Measurements from ENCODE around the gene DSCAM.

DSCAM gene

GRCh38 chr21:40837456-40837855, 9.5 kb downstream of the DSCAM start:
- DNase-seq: no peak

GRCh38 chr21:40835184-40835694, 11.7 kb downstream of the DSCAM start:
- DNase-seq: no peak

- no peak for DNase-seq
Measured at GRCh38 chr21:40833184-40833583, 13.8 kb downstream of the DSCAM start.

GRCh38 chr21:40832316-40832715, 14.6 kb downstream of the DSCAM start:
- DNase-seq: no peak

GRCh38 chr21:40830836-40831235, 16.1 kb downstream of the DSCAM start:
- no peak for DNase-seq

- DNase-seq: no peak
Measured at GRCh38 chr21:40829791-40830190, 17.2 kb downstream of the DSCAM start.

- no peak for DNase-seq
Measured at GRCh38 chr21:40829308-40829707, 17.6 kb downstream of the DSCAM start.

GRCh38 chr21:40827509-40827908, 19.4 kb downstream of the DSCAM start:
- DNase-seq: no peak

GRCh38 chr21:40819071-40819900, 27.7 kb downstream of the DSCAM start:
- no peak for DNase-seq

GRCh38 chr21:40813918-40814317, 33.0 kb downstream of the DSCAM start:
- DNase-seq: no peak

- no peak for DNase-seq
Measured at GRCh38 chr21:40809673-40810197, 37.2 kb downstream of the DSCAM start.

- no peak for DNase-seq
Measured at GRCh38 chr21:40803101-40803500, 43.9 kb downstream of the DSCAM start.

- DNase-seq: no peak
Measured at GRCh38 chr21:40800126-40800525, 46.8 kb downstream of the DSCAM start.

GRCh38 chr21:40797891-40798290, 49.1 kb downstream of the DSCAM start:
- no peak for DNase-seq

GRCh38 chr21:40797410-40797809, 49.5 kb downstream of the DSCAM start:
- DNase-seq: no peak

GRCh38 chr21:40796464-40796863, 50.5 kb downstream of the DSCAM start:
- DNase-seq: no peak

- no peak for DNase-seq
Measured at GRCh38 chr21:40795313-40795712, 51.6 kb downstream of the DSCAM start.

GRCh38 chr21:40792691-40793456, 54.1 kb downstream of the DSCAM start:
- no peak for DNase-seq

GRCh38 chr21:40788635-40789034, 58.3 kb downstream of the DSCAM start:
- DNase-seq: no peak

- DNase-seq: no peak
Measured at GRCh38 chr21:40783404-40783803, 63.6 kb downstream of the DSCAM start.

- no peak for DNase-seq
Measured at GRCh38 chr21:40770435-40771055, 76.4 kb downstream of the DSCAM start.

GRCh38 chr21:40769231-40769630, 77.7 kb downstream of the DSCAM start:
- no peak for DNase-seq

GRCh38 chr21:40768056-40768455, 78.9 kb downstream of the DSCAM start:
- DNase-seq: no peak
